ENCODE data around the gene SLC35B2.

GRCh38 chr6:44247338-44248302 is 9.7 kb downstream of the SLC35B2 start:
- TF ChIP-seq GATA2 (IDR thresholded peaks at IDR 0.05; ENCODE audit: low read depth, low read length) (no peak), GATA3 (IDR thresholded peaks at IDR 0.05; ENCODE audit: low read depth, low read length) (no peak)
